Metanephros (tissue), 2 donors: Measurements from ENCODE around the gene PPFIA1. TPM values are rescaled to one million over a fixed set of nuclear protein-coding genes. Genes with fewer than 3 reads are reported as not detected.
A peak's percentile ranks its signal among the peaks of the same experiment; 100 is the strongest.

ENCODE experiments used
- small RNA-seq: library from RNA; depleted of rRNA; stranded (forward); fragments of <200 nt; gene quantifications from one replicate; pipeline ENCODE3, GENCODE V24; 2014; ENCODE audit warnings: low replicate concordance
- total RNA-seq: library from RNA; depleted of rRNA; stranded (reverse); fragments of >200 nt; gene quantifications from one replicate; pipeline ENCODE4 v1.2.3, GENCODE V29; 2014

PPFIA1 gene
- total RNA-seq, result 63.1 TPM

GRCh38 chr11:70270104-70270876 lies at the start of gene PPFIA1:
Gene PPFIA1, plus strand, starts transcription at chr11:70270690. Its CDS starts 1,483 bp downstream, at chr11:70272173.

GRCh38 chr11:70397983-70398833 lies 127.7 kb downstream of the PPFIA1 start, which contains the start of gene CTTN:
Gene CTTN, plus strand, starts transcription at chr11:70398529. Its CDS starts 8,769 bp downstream, at chr11:70407298.

Small RNA genes within 50 kb of the gene (small RNA-seq; reads per million reads assigned to genes)
- gene MIR548K, result 3.1 reads per million, percentile 92 among the genes with 10 or more reads in this experiment

Other genes starting within 250 kb of the PPFIA1 start
- 38.1 TPM for gene ANO1, start 192.4 kb upstream of the PPFIA1 start, total RNA-seq
- 23.0 TPM for gene FADD, start 67.4 kb upstream of the PPFIA1 start, total RNA-seq
- 185 TPM for gene CTTN, start 127.8 kb downstream of the PPFIA1 start, total RNA-seq